GM18868 (cell line): ENCODE results near the gene STK25.
A peak's percentile ranks its signal among the peaks of the same experiment; 100 is the strongest.
"Not testable (repeated sequence)": the region's sequence is repeated elsewhere in the genome, so short reads cannot be mapped to it uniquely, and the experiment has no call there.

Experiments used
- ATAC-seq: cut with Tn5 transposase; IDR thresholded peaks from one replicate; pipeline ENCODE4 v1.9.1; 2021; ENCODE audit warnings: mild to moderate bottlenecking, moderate library complexity; ENCODE audit not compliant: unreplicated experiment

The STK25 gene

DNA sequence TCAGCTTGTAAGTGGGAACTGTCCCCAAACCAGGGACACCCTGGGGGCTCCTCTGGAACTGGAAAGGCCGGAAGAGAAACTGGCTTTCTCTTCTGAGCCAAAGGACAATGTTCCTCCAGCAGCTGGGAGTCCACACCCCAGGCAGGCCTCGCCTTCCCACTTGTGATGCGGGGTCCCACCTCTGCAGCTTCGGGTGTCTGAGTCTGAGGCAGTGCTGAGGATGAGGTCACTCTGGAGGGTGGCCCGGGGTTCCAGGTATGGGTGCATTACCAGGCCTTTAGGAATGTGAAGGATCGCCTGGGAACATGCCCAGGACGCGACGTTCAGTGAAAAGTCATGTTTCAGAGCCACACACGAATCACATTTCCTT, 32.0 kb upstream of the STK25 start:
- ATAC-seq, result no peak

DNA sequence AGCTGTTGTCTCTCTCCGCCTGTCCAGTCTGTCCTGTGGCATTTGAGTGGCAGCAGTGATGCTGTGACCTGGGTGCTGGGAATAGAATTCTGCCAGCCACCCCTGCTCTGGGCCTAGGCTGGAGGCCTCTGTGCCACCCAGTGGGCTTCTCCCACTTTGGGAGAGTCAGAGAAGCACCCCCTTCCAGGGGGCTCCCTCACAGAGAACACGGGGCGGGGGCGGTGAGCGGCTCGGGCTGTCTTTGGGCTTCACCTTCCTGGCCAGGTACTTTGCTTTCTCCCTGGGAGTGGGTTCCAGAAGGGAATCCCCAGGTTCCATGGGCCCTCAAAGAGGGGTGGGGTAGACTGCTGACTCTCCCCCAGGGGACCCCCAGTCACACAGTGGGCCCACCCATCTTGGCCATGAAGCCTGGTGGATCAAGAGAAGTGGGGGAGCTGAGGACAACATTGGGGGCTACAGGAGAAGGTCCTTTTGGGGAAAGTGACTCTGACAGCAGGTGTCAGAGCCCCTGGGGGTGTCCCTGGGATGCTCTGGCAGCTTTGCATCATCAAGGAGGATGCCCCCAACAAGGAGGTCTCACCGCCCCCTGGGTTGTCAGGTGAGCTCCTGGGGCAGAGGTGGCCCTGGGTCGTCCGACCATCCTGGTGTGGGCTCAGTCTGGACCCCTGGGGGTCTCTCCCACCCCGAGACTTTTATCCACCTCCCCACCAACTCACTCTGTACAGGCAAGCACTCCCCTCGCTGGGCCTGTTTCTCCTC, 31.4 kb upstream of the STK25 start:
- no peak for ATAC-seq

DNA sequence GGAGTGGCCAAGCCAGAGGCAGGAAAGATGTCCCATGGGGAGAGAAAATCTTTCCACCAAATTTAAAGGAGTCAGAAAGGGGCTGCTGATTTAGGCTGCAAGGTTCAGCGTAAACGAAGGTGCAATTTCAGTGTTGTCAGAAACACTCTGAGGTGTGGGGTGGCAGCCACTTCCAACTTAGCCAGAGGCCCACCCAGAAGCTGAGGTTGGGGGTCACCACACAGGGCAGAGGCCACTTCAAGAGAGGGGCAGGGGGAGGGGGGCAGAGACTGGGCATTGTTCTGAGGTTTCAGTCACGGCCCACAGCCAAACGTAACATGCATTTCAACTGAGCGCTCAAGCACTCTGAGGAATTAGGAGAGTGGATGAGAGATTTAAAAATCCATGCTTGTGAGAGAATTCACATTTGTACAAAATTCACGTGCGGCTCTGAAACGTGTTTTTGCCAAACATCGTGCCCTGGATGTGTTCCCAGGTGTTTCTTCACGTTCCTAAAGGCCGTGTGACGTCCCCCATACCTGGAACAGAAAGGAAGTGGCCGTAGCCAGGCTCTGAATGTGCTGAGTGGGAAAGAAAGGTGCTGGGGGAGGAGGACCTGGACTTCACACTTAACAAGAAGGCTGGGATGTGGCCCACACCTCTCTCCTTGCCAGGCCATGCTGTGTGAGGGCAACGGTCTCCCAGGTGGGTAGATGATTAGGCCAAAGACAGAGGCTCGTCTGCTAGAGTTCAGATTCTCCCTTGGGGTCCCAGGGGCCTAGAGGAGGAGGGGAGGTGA, 30.6 kb upstream of the STK25 start:
- no peak for ATAC-seq

DNA sequence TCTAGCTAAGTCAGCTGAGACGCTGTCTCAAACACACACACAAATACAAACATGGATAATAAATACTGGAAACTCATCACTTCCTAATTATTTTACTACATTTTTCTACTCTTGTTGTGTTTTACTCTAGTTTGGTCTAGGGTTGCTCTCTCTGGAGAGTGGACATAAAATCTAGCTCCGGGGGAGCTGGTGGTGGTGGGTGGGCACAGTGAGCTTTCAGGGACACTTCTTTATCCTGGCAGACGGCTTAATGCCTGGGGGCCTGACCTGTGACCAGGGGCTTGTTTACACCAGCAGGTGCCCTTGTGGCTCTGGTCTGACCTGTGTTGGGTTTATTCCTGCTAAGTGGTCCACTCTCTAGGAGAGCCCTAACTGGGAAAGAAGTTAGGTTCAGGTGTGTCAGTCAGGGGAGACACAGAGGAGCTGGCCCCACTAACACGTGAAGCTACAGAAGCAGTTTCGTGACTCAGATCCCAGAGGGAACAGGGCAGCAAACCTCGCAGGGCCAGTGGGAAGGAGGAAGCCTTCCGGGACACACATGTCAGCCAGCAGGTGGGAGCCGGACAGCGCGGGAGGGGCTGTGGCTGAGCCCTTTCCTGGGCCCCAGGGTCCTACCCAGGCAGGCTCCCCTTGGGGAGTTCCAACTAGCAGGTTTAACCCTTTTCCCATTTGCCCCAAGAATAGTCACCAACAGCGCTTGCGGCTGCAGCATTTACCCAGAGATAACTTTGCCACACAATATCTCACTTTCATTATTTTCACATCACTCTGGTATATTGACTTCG, 27.7 kb upstream of the STK25 start:
- no peak for ATAC-seq

DNA sequence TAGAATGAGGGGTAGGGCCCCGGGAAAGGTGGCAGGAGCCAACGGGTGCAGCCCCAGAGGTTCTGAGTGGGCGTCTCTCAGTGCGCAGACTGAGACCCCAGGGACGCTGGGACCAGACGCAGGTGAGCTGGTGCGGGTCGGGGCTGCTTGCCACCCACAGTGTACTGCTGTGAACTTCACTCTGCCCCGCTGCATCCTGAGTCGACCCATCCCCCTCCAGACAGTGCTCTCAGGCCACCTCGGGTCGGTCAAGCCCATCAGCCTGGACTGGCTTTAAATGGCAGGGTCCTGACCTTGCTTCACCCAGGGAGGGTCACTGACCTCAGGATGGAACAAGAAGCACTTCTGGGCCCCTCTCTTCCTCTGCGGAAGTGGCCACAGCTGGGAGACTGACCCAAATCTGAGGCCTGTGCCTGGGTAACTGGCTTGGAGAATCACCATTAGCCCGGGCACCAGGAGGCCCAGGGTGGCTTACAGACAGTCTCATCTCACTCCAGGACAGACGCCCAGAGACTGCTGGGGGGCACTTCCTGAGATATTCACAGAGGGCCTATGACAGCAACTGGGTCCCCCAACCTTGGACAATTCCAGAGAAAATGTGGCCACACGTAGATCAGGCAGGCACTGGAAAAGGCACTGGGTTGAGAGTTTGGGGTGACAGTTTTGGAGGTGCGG, 26.5 kb upstream of the STK25 start:
- ATAC-seq, result no peak

DNA sequence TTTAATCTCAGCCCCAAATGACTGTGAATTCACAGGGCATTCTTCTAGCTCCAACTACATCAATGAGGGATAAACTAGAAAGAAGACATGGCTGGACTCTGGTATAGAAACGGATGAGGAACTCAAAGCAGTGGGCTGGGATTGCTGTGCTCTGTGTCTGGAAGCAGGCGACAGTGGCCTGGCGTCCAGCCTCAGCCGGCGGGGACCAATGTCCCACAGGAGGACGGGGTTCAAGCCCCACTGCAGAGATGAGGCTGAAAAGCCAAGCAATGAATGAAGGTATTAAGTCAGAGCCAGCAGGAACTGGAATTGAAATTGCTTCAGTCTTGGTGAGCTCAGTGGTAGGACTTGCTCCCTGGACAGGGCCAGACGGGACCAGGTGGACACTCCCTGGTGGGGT, 25.9 kb upstream of the STK25 start:
- no peak for ATAC-seq

DNA sequence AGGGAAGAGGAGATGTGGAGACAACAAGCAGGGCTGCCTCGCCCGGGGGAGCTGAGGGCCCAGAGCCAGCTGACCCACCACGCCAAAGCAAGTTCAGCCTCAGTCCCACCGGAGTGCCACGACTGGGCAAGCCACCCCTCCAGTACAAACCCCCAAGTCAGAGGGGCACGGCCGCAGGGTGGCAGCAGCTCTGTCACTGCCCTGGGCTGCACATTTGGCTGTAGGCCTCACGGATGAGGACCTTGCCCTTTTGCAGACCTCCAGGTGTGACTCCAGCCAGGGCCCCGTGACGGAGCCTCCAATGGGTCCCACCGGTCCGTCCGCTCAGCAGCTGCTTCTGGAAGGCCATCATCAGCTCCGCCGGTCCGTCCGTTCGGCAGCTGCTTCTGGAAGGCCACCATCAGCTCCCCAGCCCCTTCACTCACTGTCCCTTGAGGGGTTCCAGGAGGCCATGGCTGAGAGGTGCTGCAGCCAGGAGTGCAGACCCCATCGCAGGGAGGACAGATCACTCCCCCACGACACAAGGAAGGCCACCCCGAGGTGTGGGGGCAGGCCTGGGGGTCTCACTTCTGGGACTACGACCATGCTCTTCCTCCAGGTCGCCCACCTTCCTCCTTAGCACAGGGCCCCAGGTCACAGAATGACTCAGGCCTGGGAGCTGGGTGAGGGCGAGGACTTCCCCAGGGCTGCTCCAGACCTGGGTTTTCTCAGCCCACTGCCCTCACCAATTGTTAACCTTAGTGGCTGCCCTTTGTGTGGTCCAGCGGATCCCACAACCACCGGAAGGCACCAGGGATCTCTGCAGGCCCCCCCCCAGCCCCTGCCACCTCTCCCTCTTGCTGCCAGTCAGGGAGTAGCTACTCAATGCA, 24.6 kb upstream of the STK25 start:
- ATAC-seq, result no peak

DNA sequence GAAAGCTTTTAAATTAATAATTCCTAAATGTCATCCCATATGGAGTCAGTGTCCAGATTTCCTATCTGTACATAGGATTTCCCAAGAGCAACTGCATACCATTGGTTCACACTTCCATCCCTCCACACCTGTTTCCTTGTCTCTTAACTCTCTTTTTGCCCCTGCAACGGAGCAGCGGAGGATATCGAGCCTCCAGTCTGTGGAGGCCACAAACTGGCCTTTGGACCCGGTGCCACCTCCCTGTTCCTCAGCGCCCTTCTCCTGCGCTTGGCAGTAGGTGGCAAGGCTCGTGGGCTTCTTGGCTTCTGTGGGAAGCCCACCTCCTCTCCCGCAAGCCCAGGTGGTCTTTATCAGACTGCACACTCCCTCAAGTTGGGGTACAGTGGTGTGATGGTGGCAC, 23.8 kb upstream of the STK25 start:
- ATAC-seq, result no peak

DNA sequence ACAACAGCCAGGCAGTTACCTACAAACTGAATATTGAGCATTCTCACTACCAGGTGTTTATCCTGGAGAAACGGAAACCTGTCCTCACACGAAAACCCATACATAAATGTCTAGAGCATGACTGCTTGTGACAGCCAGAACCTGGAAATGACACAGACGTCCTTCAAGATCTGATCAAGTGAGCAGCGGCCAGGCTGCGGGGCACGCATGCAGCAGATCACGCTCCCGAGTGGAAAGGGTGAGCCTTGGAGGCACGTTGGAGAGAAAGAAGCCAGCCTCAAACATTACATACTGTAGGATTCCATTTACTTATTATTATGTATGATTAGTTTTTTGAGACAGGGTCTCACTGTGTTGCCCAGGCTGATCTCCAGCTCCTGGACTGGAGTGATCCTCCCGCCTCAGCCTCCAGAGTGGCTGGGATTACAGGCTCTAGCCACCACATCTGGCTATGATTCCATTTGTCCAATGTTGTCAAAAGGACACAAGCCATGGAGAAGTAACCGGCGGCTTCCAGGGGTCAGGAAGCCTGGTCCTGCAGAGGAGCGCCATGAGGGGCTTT, 22.9 kb upstream of the STK25 start:
- no peak for ATAC-seq

DNA sequence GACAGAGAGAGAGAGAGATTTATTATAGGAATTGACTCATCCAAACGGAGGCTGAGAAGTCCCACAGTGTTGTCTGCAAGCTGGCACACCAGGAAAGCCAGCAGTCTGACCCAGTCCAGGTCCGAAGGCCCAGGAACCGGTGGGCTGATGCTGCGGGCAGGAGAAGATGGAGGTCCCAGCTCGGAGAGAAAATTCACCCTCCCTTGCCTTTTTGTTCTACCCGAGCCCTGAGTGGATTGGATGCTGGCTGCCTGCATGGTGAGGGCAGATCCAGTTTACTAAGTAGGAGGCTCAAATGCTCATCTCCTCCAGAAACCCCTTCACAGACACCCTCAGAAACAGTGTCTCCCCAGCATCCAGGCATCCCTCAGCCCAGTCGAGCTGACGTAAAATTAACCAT, 22.2 kb upstream of the STK25 start:
- no peak for ATAC-seq

DNA sequence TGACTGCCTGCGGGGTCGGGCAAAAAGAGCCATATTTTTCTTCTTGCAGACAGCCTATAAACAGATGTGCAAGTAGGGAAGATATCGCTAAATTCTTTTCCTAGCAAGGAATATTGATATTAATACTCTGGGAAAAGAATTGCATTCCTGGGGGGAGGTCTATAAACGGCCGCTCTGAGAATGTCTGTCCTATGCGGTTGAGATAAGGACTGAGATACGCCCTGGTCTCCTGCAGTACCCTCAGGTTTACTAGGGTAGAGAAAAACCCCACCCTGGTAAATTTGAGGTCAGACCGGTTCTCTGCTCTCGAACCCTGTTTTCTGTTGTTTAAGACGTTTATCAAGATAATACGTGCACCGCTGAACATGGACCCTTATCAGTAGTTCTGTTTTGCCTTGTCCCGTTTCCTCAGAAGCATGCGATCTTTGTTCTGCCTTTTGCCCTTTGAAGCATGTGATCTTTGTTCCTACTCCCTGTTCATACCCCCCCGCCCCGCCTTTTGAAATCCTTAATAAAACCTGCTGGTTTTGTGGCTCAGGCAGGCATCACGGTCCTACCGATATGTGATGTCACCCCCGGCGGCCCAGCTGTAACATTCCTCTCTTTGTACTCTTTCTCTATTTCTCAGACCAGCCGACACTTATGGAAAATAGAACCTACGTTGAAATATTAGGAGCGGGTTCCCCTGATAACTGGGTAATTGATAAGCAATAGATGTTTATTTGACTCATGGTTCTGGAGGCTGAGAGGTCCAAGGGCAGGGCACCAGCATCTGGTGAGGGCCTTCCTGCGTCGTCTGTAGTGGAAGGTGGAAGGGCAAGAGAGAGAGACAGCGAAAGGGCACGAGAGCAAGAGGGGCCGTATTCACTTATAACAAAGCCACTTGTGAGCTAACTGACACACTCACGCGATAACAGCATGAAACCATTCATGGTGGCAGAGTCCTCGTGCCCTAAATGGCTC, 17.7 kb upstream of the STK25 start:
- ATAC-seq, result not testable (repeated sequence)

DNA sequence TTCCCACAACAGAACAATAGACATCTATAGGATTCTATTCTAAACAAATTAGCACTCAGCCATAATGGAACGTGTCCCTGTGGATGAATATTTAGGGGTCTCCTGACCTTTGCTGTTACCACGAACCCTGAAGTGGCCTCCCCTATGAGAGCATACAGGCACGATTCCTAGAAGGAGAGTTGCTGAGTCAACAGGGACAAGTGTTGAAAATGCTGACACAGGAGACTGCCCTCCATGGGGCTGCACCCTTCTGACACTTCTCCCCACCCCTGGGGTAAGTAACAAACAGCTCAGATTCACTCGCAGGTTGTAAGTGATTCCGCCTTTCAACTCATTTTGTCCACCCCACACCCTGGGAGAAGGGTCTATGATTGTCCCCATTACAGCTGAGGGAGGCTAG, 14.1 kb upstream of the STK25 start:
- no peak for ATAC-seq

DNA sequence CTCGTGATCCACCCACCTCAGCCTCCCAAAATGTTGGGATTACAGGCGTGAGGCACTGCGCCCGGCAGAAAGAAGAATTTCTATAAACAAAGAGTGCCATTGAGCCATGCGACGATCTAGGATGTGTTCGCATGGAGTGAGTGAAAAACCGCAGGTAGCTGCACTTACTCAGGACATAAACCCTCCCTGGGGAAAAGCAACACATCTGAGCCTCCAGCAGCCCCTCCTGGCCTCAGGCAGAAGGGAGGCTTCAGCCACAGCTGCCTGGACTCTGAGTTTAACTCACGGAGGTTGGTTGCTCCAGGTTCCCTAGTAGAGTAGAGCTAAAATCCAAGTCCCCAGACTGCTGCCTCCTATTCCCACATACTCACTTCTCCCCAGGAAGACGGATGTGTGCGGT, 11.3 kb upstream of the STK25 start:
- ATAC-seq, result no peak

DNA sequence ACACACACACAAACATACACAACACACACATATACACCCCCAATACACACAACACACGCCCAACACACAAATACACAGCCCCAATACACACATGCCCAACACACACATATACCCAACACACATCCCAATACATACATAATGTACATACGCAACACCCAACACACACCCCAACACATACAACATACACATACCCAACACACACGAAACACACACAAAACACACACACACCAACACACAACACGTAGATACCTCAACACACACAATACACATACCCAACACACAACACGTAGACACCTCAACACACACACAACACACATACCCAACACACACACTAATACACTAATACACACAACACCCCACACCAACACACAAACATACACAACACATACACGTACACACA, 8.9 kb upstream of the STK25 start:
- ATAC-seq, result no peak

DNA sequence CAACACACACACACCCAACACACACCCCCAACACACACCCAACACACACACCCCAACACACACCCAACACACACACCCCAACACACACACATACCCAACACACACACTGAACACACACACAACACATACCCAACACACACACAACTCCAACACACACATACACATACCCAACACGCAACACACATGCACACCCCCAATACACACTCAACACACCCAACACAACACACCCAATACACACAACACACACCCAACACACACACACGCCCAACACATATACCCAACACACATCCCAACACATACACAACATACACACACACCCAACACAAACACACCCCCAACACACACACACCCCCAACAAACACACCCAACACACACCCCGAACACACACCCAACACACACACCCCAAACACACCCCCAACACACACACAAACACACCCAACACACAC, 8.2 kb upstream of the STK25 start:
- ATAC-seq, result no peak

DNA sequence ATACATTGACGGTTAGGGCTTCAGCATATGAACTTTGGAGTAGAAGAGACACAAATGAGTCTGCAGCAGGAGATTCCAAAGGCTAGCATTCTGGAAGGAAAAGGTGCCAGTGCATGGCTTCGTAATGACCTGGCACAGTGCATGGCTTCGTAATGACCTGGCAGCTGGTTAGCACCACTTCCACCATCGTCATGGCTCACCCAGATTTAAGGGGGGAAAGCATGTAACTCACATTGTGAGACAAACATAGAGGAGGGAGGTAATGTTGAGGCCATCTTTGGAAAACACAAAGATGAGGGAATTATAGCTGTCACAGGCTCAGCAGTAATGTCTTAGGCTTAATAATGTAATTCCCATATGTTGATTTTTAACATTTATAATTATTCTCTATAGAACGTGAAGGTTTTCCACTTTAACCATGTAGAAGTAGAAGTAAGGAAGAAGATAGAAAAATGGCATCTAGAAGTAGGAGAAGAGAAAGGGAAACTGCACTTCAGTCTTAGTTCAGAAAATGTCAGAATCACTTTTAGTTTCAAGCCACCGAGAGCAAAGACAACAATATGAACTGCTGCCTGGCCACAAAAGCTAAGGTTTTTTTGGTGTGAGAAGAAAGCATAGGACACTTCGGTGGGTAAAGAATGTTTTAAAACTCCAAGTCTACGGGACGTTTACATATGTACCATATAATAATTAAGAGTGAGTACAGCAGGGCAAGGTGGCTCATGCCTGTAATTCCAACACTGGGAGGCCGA, 6.8 kb upstream of the STK25 start:
- peak; percentile 46 for ATAC-seq

DNA sequence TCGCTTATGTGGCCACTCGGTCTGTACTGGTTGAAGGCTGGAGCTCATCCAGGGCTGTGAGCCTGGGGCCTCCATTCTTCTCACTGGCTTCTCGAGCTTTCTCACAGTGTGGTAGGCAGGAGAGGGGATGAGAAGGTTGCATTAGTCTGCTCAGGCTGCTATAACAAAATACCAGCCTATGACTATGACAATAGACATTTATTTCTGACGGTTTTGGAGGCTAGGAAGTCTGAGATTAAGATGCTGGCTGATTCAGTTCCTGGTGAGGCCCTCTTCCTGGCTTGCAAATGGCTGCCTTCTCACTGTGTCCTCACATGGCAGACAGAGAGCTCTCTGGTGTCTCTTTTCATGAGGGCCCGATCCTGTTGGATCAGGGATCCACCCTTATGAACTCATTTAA, 6.2 kb upstream of the STK25 start:
- no peak for ATAC-seq

DNA sequence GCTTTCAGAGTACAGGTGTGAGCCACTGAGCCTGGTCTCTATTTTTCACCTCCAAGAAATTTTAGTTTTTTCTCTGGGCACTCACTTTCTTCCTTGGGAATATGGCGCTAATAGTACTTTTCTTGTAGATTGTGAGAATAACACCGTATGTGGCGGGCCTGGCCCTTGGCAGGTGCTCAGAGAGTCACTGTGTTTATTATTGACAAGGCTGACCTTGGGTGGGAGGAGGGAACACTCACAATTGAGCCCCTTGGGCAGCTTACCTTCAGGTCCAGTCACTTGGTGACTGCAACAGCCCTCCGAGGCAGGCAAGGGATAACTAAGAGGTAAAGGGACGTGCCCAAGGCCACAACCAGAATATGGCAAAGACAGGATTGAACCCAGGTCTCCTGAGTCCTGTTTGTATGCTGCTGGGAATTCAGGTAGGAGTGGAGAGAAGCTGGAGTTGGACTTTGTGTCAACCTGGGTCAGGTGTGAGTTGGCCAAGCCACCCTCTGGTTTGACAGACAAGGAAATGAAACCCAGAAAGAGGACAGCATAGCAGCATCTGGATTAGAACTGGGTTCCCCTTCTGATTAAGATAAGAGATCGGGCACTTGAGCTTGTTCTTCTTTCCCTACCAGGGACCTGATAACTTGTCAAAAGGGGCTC, 2.8 kb upstream of the STK25 start:
- no peak for ATAC-seq
